HCT116 (cell line): ENCODE results near the gene ANAPC2. TPM values are rescaled to one million over a fixed set of nuclear protein-coding genes. Genes with fewer than 3 reads are reported as not detected.

Experiments
- ATAC-seq: fragments of 200-7000 bp; cut with Tn5 transposase; 2 replicates; pipeline ENCODE4 v1.9.1; 2020; ENCODE audit warnings: mild to moderate bottlenecking, moderate library complexity
- BruUV-seq: library from RNA; stranded (reverse); fragments of 400-500 nt; replicated peaks from 2 replicates; lab custom pipeline; 2021; lab: Mats Ljungman, UMichigan
- CTCF ChIA-PET: fragments of 300-600 bp; sonication (Branson Sonifier 250); formaldehyde crosslinking; loops from one replicate; lab custom pipeline; 2021; ENCODE audit warnings: antibody characterized with exemption; lab: Charles Lee
- POLR2A ChIA-PET: fragments of 300-600, 350-600 bp; sonication (Branson Sonifier 250); formaldehyde crosslinking; loops from one replicate; lab custom pipeline; 2021; ENCODE audit warnings: antibody characterized with exemption; lab: Charles Lee
- RAD21 ChIA-PET, 2 experiments: fragments of 300-600 bp; sonication (Branson Sonifier 250); formaldehyde crosslinking; loops; one replicate each; lab custom pipeline; 2023; ENCODE audit warnings: low total read pairs in 2 of 2; ENCODE audit not compliant: uncharacterized antibody in 2 of 2, unreplicated experiment in 2 of 2, low non-redundant PET in 1 of 2; lab: Charles Lee
- DNase-seq: peaks from one replicate; pipeline ENCODE4 v3.0.0-alpha.2; 2010; ENCODE audit warnings: low read depth, low spot score
- H2AFZ ChIP-seq: fragments of 200-600 bp; shearing (Covaris generic), sonication (generic); 2 replicates; pipeline ENCODE4 v1.6.1; 2017; ENCODE audit warnings: low read depth, mixed run types, mixed read lengths, antibody characterized with exemption, low read length; ENCODE audit not compliant: poor library complexity, severe bottlenecking
- H3K27ac ChIP-seq: 2 replicates; pipeline ENCODE4 v1.5.1; 2012; ENCODE audit warnings: low read depth, low read length
- H3K27me3 ChIP-seq: fragments of 200-600 bp; sonication (generic); 2 replicates; pipeline ENCODE4 v1.6.1; 2016; ENCODE audit warnings: mixed run types, low read length, mixed read lengths; ENCODE audit not compliant: insufficient read depth
- H3K36me3 ChIP-seq, 2 experiments: fragments of 200-500 bp in 1 of 2; fragments of 200-600 bp in 1 of 2; sonication (Bioruptor generic) in 1 of 2; sonication (generic) in 1 of 2; 2 replicates each; pipeline versions ENCODE4 v1.5.1 to v1.6.1; 2014 to 2016; ENCODE audit warnings: low read length in 2 of 2, inconsistent platforms in 1 of 2, mixed read lengths in 1 of 2, mixed run types in 1 of 2; ENCODE audit not compliant: insufficient read depth in 2 of 2, control insufficient read depth in 1 of 2
- H3K4me1 ChIP-seq, 2 experiments: fragments of 200-600 bp in 1 of 2; sonication (generic) in 1 of 2; 2 replicates each; pipeline versions ENCODE4 v1.5.1 to v1.6.1; 2012 to 2017; ENCODE audit warnings: low read length in 2 of 2, inconsistent platforms in 1 of 2, mild to moderate bottlenecking in 1 of 2, mixed read lengths in 1 of 2, mixed run types in 1 of 2, moderate library complexity in 1 of 2; ENCODE audit not compliant: insufficient read depth in 2 of 2, control insufficient read depth in 1 of 2
- H3K4me2 ChIP-seq: fragments of 200-600 bp; sonication (generic); 2 replicates; pipeline ENCODE4 v1.6.1; 2017; ENCODE audit warnings: mixed run types, low read length, mixed read lengths
- H3K4me3 ChIP-seq, 2 experiments: fragments of 200-600 bp in 1 of 2; sonication (generic) in 1 of 2; replicated peaks in 1 of 2; 2 replicates each; pipeline ENCODE4 v1.5.1; 2011 to 2016; ENCODE audit warnings: low read length in 2 of 2, control low read depth in 1 of 2, low read depth in 1 of 2, mild to moderate bottlenecking in 1 of 2, mixed read lengths in 1 of 2, mixed run types in 1 of 2
- H3K79me2 ChIP-seq: fragments of 200-600 bp; sonication (generic); 2 replicates; pipeline ENCODE4 v1.6.1; 2017; ENCODE audit warnings: mild to moderate bottlenecking, mixed run types, low read length, moderate library complexity, mixed read lengths; ENCODE audit not compliant: insufficient read depth
- H3K9ac ChIP-seq: fragments of 200-600 bp; sonication (generic); 2 replicates; pipeline ENCODE4 v1.6.1; 2016; ENCODE audit warnings: low read length, mixed read lengths
- H3K9me2 ChIP-seq: fragments of 200-600 bp; sonication (generic), shearing (Covaris generic); 2 replicates; pipeline ENCODE4 v1.6.1; 2017; ENCODE audit warnings: mixed run types, mild to moderate bottlenecking, moderate library complexity; ENCODE audit not compliant: insufficient read depth
- H3K9me3 ChIP-seq, 2 experiments: fragments of 200-500 bp in 1 of 2; fragments of 200-600 bp in 1 of 2; sonication (Bioruptor generic) in 1 of 2; sonication (generic) in 1 of 2; 2 replicates each; pipeline ENCODE4 v1.6.1; 2014 to 2017; ENCODE audit warnings: low read length in 2 of 2, mixed read lengths in 2 of 2, inconsistent platforms in 1 of 2, low read depth in 1 of 2, mild to moderate bottlenecking in 1 of 2, mixed run types in 1 of 2, moderate library complexity in 1 of 2; ENCODE audit not compliant: control insufficient read depth in 1 of 2, insufficient read depth in 1 of 2
- H4K20me1 ChIP-seq: fragments of 200-600 bp; sonication (generic), shearing (Covaris generic); 2 replicates; pipeline ENCODE4 v1.6.1; 2017; ENCODE audit warnings: mixed run types, mild to moderate bottlenecking, moderate library complexity; ENCODE audit not compliant: insufficient read depth
- CBX3 ChIP-seq: IDR thresholded peaks from 2 replicates; pipeline ENCODE4 v1.6.1; 2012; ENCODE audit warnings: low read depth
- FOSL1 ChIP-seq: IDR thresholded peaks from 2 replicates; pipeline ENCODE4 v1.6.1; 2012; ENCODE audit warnings: low read depth
- POLR2A ChIP-seq: IDR thresholded peaks from 2 replicates; pipeline ENCODE4 v1.7.0; 2011; ENCODE audit warnings: borderline replicate concordance; ENCODE audit not compliant: insufficient read depth, insufficient read length; ENCODE audit errors: extremely low read depth
- POLR2AphosphoS5 ChIP-seq: IDR thresholded peaks from 2 replicates; pipeline ENCODE4 v1.6.1; 2011; ENCODE audit warnings: mild to moderate bottlenecking, low read depth, low read length, moderate library complexity
- SRF ChIP-seq: IDR thresholded peaks from 2 replicates; pipeline ENCODE4 v1.6.1; 2012; ENCODE audit warnings: low read depth
- YY1 ChIP-seq: IDR thresholded peaks from 2 replicates; pipeline ENCODE4 v1.6.1; 2011; ENCODE audit warnings: low read length, low read depth, moderate library complexity, mild to moderate bottlenecking; ENCODE audit not compliant: insufficient replicate concordance; ENCODE audit errors: extremely low read depth
- intact Hi-C: fragments of 100-400 bp; cut with micrococcal nuclease; formaldehyde crosslinking; loops from 2 replicates; pipeline ENCODE4 v1.10.0; 2022
- total RNA-seq: library from RNA; stranded (reverse); gene quantifications from one replicate; pipeline ENCODE4 v1.2.1, GENCODE V29; 2021; ENCODE audit not compliant: unreplicated experiment
- TF ChIP-seq, protein P1 (sequence below): IDR thresholded peaks from 2 replicates; pipeline ENCODE4 v1.6.1; 2012

ANAPC2 gene
- total RNA-seq, 1 experiment from 2014 or later: 75.5 TPM

GRCh38 chr9:137228506-137228967, 40.2 kb upstream of the ANAPC2 start:
- intact Hi-C loops: loop anchor here (5.0 to 10.0 kb wide), 3 partner anchors 41 to 444 kb away; partner anchors contain the start of genes ANAPC2, NPDC1 and SSNA1
- DNase-seq: no peak
- peaks cover 44 to 60% of the 10 kb centered on the region in 2 experiments for H3K4me1 ChIP-seq
- no peaks in the 10 kb centered on the region for H3K27me3 ChIP-seq
- H3K36me3 ChIP-seq: no peaks in the 10 kb centered on the region
- no TSS peak for BruUV-seq
- no peak for TF ChIP-seq CBX3
- TF ChIP-seq SRF: no peak
- TF ChIP-seq POLR2AphosphoS5: no peak
- TF ChIP-seq, protein P1, sequence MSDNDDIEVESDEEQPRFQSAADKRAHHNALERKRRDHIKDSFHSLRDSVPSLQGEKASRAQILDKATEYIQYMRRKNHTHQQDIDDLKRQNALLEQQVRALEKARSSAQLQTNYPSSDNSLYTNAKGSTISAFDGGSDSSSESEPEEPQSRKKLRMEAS: no peak
- no peak for TF ChIP-seq YY1
- no peak for TF ChIP-seq POLR2A
- TF ChIP-seq FOSL1: no peak
- ChIA-PET POLR2A (interaction anchor here (1.4 to 2.5 kb wide), 2 partner anchors 8 to 12 kb away, joined by 3 to 16 read pairs; partner anchors contain the start of gene TUBB4B), RAD21 (interaction anchor here in 1 of 2 experiments (1.6 kb wide), 1 partner anchor 110 kb away, joined by 3 read pairs; no protein-coding TSS in a partner anchor), CTCF (interaction anchor here (1.5 to 4.7 kb wide), 3 partner anchors 9 to 33 kb away, joined by 4 to 43 read pairs (median 10); no protein-coding TSS in a partner anchor)
- H3K4me3 ChIP-seq: no peak overlapping the region
- H2AFZ ChIP-seq: no peak overlapping the region
- H3K79me2 ChIP-seq: no peaks in the 10 kb centered on the region
- H3K9me3 ChIP-seq: no peaks in the 10 kb centered on the region
- no peaks in the 10 kb centered on the region for H3K9me2 ChIP-seq
- H3K9ac ChIP-seq: no peak overlapping the region
- H3K27ac ChIP-seq: peak overlapping the region; percentile 43; the same call in 1 of the 2 replicates
- ATAC-seq: no peak
- H3K4me2 ChIP-seq: no peak overlapping the region
- H4K20me1 ChIP-seq: no peaks in the 10 kb centered on the region
